ES-I3 (cell line): Measurements from ENCODE around the gene MRPS18A.
A peak's percentile ranks its signal among the peaks of the same experiment; 100 is the strongest.
"Not testable (repeated sequence)": the region's sequence is repeated elsewhere in the genome, so short reads cannot be mapped to it uniquely, and the experiment has no call there.

Experiments
- H3K36me3 ChIP-seq: 2 replicates; pipeline ENCODE4 v1.6.1; 2013; ENCODE audit warnings: mild to moderate bottlenecking, low read length, control low read depth, moderate library complexity; ENCODE audit not compliant: insufficient read depth
- H3K4me1 ChIP-seq: 2 replicates; pipeline ENCODE4 v1.6.1; 2013; ENCODE audit warnings: mild to moderate bottlenecking, control low read depth, low read length; ENCODE audit not compliant: insufficient read depth
- H3K9ac ChIP-seq: 2 replicates; pipeline ENCODE4 v1.6.1; 2013; ENCODE audit warnings: low read depth, mild to moderate bottlenecking, low read length, moderate library complexity
- H3K9me3 ChIP-seq: 2 replicates; pipeline ENCODE4 v1.6.1; 2013; ENCODE audit warnings: mild to moderate bottlenecking, low read length, moderate library complexity; ENCODE audit not compliant: control insufficient read depth, insufficient read depth

MRPS18A gene

DNA sequence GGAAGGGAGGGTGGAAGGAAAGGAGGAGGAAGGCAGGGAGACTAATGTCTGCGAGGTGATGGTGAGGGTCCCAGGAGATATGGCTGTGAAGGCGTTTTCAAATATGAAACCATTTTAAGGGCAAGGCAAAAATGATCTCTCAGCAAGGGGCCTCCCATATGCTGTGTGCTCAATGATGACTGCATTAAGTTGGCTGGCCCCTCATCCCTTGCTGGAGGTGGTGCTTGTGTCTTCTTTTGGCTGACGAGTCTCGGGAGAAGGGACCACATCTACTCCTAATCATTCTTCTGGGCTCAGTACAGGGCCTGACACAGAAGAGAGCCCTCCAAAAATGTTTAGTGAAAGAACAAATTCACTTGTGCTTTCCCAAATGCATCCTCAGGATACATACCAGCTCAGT is 23.0 kb upstream of the MRPS18A start:
- no peaks in the 10 kb centered on the region for H3K9me3 ChIP-seq
- H3K9ac ChIP-seq = no peak overlapping the region
- no peaks in the 10 kb centered on the region for H3K36me3 ChIP-seq
- peaks cover 23% of the 10 kb centered on the region for H3K4me1 ChIP-seq

DNA sequence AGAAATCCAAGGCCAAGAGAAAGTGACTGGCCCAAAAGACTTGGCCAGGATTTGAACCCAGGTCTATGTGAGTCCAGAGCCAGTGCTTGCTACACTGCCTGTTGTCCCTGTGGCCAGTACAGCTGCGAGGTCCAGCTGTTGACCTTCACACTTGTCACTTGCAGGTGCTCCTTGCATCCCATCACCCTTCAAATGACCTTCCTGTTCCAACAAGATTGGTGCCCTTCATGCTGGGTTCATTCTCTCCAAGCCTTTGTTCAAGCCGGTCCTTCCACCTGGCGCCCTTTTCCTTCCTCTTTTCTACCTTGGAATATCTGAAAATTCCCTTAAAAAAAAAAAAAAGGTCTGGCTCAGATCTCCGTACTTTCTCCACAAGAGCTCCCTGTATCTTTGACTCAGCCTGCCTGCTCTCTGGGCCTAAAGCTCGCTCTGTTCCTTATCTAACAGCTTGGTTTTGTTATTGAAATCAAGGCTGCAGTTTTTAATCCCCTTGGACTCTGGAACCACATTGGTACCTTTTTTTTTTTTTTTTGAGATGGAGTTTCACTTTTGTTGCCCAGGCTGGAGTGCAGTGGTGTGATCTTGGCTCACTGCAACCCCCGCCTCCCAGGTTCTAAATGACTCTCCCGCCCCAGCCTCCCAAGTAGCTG is 22.2 kb upstream of the MRPS18A start:
- no peaks in the 10 kb centered on the region for H3K36me3 ChIP-seq
- no peak overlapping the region for H3K9ac ChIP-seq
- H3K9me3 ChIP-seq = no peaks in the 10 kb centered on the region
- H3K4me1 ChIP-seq = peaks cover 30% of the 10 kb centered on the region; the same call in 1 of the 2 replicates

DNA sequence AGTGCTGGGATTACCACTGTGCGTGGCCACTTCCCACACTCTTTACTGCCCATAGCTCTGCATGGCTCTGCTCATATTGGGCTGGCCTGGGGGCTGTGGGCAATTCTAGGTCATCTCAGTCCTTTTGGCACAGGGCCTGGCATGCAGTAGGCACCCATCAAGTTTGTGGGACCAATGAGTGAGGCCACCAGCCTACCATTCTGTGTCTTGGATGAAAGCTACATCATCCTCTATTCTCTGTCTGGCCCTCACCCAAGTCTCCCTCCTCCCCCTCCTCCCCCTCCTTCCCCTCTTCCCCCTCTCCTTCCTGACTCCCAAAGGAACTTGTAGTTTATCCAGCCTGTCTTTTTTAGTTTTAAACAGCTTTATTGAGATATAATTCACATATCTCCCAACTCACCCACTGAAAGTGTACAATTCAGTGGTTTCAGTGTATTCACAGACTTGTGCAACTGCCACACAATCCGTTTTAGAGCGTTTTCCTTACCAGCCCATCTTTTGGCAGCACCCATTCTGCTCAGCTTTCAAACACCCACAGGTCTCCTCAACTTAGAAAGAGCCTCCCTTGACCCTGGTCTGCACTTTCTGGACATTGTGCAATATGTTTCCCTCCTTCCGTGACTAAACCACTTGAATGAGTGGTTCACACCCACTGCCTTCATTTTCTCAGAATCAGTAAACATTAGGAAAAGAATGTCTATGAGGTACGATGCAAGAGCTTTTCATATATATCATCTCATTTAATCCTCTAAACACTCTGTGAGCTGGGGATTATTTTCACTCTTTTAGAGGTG is 21.5 kb upstream of the MRPS18A start:
- H3K9ac ChIP-seq = no peak overlapping the region
- H3K9me3 ChIP-seq = no peaks in the 10 kb centered on the region
- H3K4me1 ChIP-seq = peaks cover 28% of the 10 kb centered on the region
- H3K36me3 ChIP-seq = no peaks in the 10 kb centered on the region

DNA sequence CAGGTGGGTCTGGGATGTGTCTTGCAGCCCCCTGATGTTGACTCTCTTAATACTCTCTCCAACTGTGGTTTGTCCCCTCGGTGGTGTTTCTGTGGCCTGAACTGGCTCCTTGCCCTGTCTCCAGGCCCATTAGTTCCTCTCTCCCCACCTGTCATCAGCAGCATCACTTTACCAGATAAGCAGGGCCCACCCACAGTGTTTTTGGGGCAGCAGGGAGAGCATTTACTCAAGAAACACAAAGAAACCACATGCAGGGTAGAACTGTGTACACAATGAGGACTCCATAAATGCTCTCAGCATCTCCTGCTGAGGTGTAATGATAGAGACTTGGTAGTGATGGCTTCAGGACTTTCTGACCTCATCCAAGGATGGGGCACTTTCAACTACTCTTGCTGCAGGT is 20.2 kb upstream of the MRPS18A start:
- Histone ChIP-seq H3K9ac (no peak overlapping the region), H3K4me1 (peaks cover 39% of the 10 kb centered on the region), H3K9me3 (no peaks in the 10 kb centered on the region), H3K36me3 (no peaks in the 10 kb centered on the region)

DNA sequence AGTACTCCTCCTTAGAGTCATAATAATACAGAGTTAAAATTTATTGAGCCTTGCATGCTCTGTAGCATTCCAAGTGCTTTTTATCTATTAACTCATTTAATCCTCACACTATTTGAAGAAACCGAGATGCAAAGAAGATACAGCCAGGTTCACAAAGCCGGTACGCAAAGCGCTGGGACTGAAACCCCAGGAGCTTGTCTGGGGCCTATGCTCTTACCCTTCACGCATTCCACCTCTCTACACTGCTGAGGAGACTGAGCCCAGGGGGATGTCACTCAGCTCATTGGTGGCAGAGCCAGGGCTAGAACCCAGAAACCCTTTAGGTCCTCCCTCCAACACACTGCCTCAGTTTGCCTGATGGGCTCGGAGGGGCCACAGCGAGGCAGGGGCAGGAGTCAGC is 19.7 kb upstream of the MRPS18A start:
- Histone ChIP-seq H3K36me3 (no peaks in the 10 kb centered on the region), H3K4me1 (peaks cover 39% of the 10 kb centered on the region), H3K9me3 (no peaks in the 10 kb centered on the region), H3K9ac (no peak overlapping the region)

DNA sequence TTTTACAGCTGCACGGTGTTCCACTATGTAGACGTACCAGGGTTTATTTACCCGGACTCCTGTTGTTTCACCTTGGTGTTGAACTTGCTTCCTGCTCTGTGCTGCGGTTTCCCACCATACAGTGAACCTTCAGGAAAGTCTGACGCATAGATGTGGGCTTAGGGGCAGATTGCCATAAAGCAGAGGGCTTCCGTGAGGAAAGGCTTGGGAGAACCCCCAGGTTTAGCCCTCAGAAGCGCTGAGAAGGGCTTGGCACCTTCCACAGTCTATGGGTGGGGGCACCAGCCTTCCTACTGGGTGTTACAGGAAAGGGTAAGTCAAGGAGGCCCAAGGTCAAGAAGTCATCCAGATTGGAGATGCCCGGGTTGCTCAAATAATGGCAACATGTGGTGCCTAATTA is 19.2 kb upstream of the MRPS18A start:
- Histone ChIP-seq H3K9ac (no peak overlapping the region), H3K9me3 (no peaks in the 10 kb centered on the region), H3K4me1 (peaks cover 43% of the 10 kb centered on the region), H3K36me3 (no peaks in the 10 kb centered on the region)

DNA sequence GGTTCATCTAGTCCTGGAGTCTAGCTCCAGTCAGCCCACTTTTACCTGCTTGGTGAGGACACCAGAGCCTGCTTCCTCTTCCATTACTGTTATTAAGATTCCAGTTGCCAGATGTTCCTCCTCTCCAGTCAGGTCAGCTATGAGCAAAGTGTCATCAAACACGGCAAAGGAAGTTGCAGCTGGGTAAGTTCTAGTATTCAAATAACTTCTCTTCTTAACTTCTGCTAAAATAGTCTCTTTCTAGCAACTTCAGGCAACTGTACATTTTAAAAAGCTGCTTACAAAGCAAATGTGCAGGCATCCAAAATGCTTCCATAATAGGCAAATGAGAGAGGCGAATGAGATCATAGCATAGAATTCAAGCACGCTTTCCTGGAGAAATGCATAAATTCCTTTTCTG is 18.4 kb upstream of the MRPS18A start:
- Histone ChIP-seq H3K9ac (no peak overlapping the region), H3K9me3 (no peaks in the 10 kb centered on the region), H3K4me1 (peaks cover 50% of the 10 kb centered on the region), H3K36me3 (no peaks in the 10 kb centered on the region)

DNA sequence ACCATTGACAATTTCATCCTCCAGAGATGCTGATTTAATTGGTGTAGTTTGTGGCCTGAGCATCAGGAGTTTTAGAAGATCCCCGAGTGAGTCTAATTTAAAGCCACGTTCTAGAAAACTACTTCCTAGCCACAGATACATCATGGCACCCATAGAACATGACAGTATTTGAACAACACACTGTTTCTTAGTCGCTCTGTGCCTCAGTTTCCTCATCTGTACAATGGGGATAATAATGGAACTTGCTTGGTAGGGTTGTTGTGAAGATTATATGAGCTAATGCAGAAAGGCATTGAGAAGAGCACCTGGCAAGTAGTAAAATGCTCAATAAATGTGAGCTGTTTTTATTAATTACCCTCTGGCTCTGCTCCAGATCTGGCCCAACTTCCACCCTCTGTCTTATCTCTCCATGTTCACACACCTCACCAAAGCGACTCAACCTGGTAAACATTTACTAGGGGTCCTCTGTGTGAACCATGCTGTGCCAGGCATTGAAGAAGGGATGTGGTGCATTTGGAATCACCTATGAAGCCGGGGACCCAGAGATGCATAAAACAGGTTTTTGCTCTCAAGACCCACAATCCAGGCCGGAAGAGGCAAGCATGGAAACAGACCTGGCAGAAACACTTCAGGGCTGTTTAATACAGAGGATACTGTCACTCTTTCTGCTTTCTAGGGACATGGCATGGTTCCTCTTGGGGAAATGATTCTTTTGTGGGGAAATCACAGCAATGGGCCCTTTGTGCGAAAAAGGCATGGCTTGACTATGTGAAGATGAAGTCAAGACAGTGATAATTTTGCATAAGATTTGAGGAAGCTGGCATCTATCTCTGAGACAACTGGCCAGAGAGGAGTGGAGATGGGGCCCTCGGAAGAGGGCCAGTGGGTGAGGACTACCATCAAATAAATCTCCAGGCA is 16.2 kb upstream of the MRPS18A start:
- Histone ChIP-seq H3K9me3 (no peaks in the 10 kb centered on the region), H3K9ac (no peak overlapping the region), H3K36me3 (no peaks in the 10 kb centered on the region), H3K4me1 (peaks cover 59% of the 10 kb centered on the region)

DNA sequence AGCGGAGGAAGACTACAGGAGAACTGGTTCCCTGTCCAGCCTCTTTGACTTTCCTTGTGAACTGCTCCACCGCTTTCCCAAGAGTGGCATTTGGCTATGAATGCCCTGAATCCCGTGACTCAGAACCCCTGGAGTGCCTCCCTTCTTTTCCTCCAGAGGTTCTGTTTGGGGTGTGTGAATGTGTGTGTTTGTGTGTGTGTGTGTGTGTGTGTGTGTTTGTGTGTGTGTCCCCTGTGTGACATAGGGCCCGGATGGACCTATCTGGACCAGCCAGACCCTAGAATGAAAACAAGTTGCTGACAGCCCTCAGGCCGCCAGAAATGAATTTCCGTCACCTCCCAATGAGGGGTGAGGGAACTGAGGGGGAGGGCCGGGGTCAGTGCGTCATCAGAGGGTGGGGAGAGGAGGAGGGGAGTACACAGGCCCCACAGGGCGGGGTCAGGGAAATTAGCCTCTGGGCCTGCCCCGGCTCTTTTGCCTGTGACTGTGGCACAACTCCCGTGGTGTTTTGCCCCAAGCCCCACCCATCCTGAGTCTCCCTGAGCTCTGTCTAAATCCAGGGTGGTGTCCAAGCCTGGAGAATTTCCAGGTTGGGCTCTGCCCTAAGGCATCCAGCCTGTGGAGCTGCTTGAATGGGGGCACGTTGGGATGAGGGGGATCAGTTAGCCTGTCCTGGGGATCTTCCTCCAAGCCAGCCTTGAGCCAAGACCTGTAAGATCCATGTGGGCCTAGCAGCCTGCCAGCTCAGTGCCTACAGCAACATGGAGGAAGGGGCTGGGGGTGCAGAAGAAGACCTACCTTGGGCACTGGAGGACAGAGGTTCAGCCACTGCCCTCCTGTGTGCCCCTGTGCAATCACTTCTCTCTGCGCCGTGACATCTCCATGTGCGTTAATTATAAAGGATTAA is 15.2 kb upstream of the MRPS18A start:
- no peaks in the 10 kb centered on the region for H3K36me3 ChIP-seq
- peaks cover 67% of the 10 kb centered on the region for H3K4me1 ChIP-seq

DNA sequence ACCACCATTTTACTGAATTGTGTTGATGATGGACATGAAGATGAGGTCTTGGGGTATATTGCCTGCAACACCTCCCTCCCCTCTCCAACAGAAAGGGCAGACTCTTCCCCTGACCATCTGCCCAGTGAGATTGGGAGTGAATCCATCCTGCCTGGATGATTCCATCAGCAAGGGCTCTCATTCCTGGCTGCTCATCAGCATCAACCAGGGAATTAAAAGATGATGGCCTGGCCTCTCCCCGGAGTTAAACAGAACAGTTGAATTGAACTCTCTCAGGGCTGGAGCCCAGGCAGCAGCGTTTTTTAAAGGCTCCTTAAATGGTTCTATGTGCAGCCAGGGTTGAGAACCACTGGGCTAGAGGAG is 14.6 kb upstream of the MRPS18A start:
- Histone ChIP-seq H3K9me3 (no peaks in the 10 kb centered on the region), H3K9ac (peak overlapping the region; percentile 32; the same call in 1 of the 2 replicates), H3K36me3 (no peaks in the 10 kb centered on the region), H3K4me1 (peaks cover 63% of the 10 kb centered on the region)

More for the DNA sequence above, 15.2 kb upstream of the MRPS18A start:
- Histone ChIP-seq H3K9me3 (no peaks in the 10 kb centered on the region), H3K9ac (peak overlapping the region; percentile 32; the same call in 1 of the 2 replicates)

DNA sequence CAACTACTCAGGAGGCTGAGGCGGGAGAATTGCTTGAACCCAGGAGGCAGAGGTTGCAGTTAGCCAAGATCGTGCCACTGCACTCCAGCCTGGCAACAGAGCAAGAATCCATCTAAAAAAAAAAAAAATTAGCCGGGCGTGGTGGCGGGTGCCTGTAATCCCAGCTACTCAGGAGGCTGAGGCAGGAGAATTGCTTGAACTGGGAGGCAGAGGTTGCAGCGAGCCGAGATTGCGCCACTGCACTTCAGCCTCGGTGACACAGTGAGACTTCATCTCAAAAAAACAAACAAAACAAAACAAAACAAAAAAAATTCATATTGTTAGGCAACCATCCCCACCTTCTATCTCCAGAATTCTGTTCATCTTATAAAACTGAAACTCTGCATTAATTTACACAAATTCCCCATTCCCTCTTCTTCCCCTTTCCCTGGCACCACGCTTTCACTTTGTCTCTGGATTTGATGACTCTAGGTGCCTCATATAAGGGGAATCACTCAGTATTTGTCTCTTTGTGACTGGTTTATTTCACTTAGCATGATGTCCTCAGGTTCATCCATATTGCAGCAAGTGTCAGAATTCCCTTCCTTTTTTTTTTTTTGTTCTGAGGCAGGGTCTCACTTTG is 13.5 kb upstream of the MRPS18A start:
- H3K4me1 ChIP-seq = peaks cover 58% of the 10 kb centered on the region
- H3K36me3 ChIP-seq, H3K9ac ChIP-seq, H3K9me3 ChIP-seq: not testable (repeated sequence)

DNA sequence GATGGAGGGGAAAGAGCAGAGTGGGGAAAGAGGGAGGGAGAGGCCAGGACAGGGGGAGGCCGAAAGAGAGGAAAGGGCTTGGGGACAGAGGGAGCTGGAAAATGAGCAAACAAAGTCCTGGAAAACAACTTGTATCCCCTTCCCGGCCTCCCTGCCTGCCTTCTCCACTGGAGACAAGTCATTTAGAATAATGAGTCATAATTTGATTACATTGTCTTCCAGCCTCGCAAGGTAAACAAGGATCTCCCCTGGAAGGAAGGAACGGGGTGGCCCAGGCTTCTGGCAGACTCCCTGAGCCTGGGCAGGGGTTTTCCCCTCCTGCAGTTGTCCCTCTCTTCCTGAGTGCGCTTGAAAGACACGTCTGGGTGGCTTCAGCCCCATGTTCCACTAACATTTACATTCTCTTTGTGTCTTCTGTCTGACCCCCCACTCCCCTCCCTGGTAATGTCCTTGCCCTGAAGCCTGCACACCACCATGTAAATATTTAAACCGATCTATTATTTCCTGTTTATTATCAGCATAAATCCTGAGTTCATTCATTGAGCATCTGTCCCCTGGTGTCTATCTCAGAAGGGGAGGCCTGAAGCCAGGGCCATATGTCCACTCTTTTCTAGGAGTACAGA is 12.1 kb upstream of the MRPS18A start:
- Histone ChIP-seq H3K4me1 (peaks cover 56% of the 10 kb centered on the region), H3K9ac (no peak overlapping the region), H3K9me3 (no peaks in the 10 kb centered on the region), H3K36me3 (no peaks in the 10 kb centered on the region)
